Thoracic aorta endothelial cell (primary cell): ENCODE data around the gene SMIM14. TPM values are rescaled to one million over a fixed set of nuclear protein-coding genes. Genes with fewer than 3 reads are reported as not detected.

Experiments
- small RNA-seq: library from RNA; depleted of rRNA; stranded (forward); fragments of <200 nt; gene quantifications from one replicate; pipeline ENCODE3, GENCODE V24; 2012
- total RNA-seq: library from RNA; depleted of rRNA; stranded (reverse); fragments of >200 nt; gene quantifications from 2 replicates; pipeline ENCODE4 v1.2.3, GENCODE V29; 2012

The SMIM14 gene
- total RNA-seq = 15.2 and 18.4 TPM in 2 replicates

GRCh38 chr4:39638354-39639239 is at the start of gene SMIM14:
SMIM14 (minus strand) TSS chr4:39638865; CDS start chr4:39605145, 33,720 bp downstream.

GRCh38 chr4:39527296-39528060 is 111.2 kb downstream of the SMIM14 start, which contains the start of gene UGDH:
UGDH (minus strand) TSS chr4:39527439; CDS start chr4:39521512, 5,927 bp downstream.

Small RNA genes lying within 50 kb of the gene (small RNA-seq; reads per million reads assigned to genes)
- not detected for gene RNU7-11P

Other genes starting within 250 kb of the SMIM14 start
- under 0.01 TPM in 1 of 2 replicates, not detected in the other for gene KLB, start 231.9 kb downstream of the SMIM14 start, total RNA-seq
- 2,060 and 2,737 TPM in 2 replicates for gene RPL9, start 179.9 kb downstream of the SMIM14 start, total RNA-seq
- gene LIAS, start 179.8 kb downstream of the SMIM14 start, total RNA-seq = 15.0 and 16.1 TPM in 2 replicates
- 66.7 and 124 TPM in 2 replicates for gene UGDH, start 111.4 kb downstream of the SMIM14 start, total RNA-seq
- 51.9 and 55.4 TPM in 2 replicates for gene UBE2K, start 59.3 kb upstream of the SMIM14 start, total RNA-seq